Glomerular visceral epithelial cell (primary cell): ENCODE data around the gene PPP6R2.
"Not testable (repeated sequence)": the region's sequence is repeated elsewhere in the genome, so short reads cannot be mapped to it uniquely, and the experiment has no call there.

Experiments
- DNase-seq: peaks from one replicate; pipeline ENCODE4 v3.0.0-alpha.2; 2016; ENCODE audit errors: extremely low spot score

PPP6R2 gene

GRCh38 chr22:50398831-50399648 lies 55.9 kb downstream of the PPP6R2 start:
- DNase-seq, result no peak

- DNase-seq, result peak; percentile 7
Observed at GRCh38 chr22:50399751-50400331, 56.7 kb downstream of the PPP6R2 start.

- no peak for DNase-seq
Observed at GRCh38 chr22:50400406-50400805, 57.3 kb downstream of the PPP6R2 start.

GRCh38 chr22:50400931-50401330 lies 57.8 kb downstream of the PPP6R2 start:
- DNase-seq, result no peak

- DNase-seq, result no peak
Observed at GRCh38 chr22:50401907-50402306, 58.8 kb downstream of the PPP6R2 start.

GRCh38 chr22:50403701-50404101 lies 60.6 kb downstream of the PPP6R2 start:
- DNase-seq, result no peak

- no peak for DNase-seq
Observed at GRCh38 chr22:50406416-50407170, 63.5 kb downstream of the PPP6R2 start.

GRCh38 chr22:50408311-50408710 lies 65.2 kb downstream of the PPP6R2 start:
- no peak for DNase-seq

- DNase-seq, result not testable (repeated sequence)
Observed at GRCh38 chr22:50408954-50409353, 65.8 kb downstream of the PPP6R2 start.

GRCh38 chr22:50414476-50415248 lies 71.5 kb downstream of the PPP6R2 start:
- no peak for DNase-seq

GRCh38 chr22:50415426-50415825 lies 72.3 kb downstream of the PPP6R2 start:
- DNase-seq, result no peak

- DNase-seq, result no peak
Observed at GRCh38 chr22:50416996-50417395, 73.9 kb downstream of the PPP6R2 start.

GRCh38 chr22:50417411-50418210 lies 74.5 kb downstream of the PPP6R2 start:
- DNase-seq, result no peak

- DNase-seq, result no peak
Observed at GRCh38 chr22:50418624-50419023, 75.5 kb downstream of the PPP6R2 start.

GRCh38 chr22:50419116-50419515 lies 76.0 kb downstream of the PPP6R2 start:
- no peak for DNase-seq

- DNase-seq, result no peak
Observed at GRCh38 chr22:50420015-50420414, 76.9 kb downstream of the PPP6R2 start.

GRCh38 chr22:50420581-50420980 lies 77.5 kb downstream of the PPP6R2 start:
- no peak for DNase-seq

GRCh38 chr22:50422046-50422445 lies 78.9 kb downstream of the PPP6R2 start:
- DNase-seq, result no peak

GRCh38 chr22:50422961-50423815 lies 80.1 kb downstream of the PPP6R2 start:
- DNase-seq, result no peak

- no peak for DNase-seq
Observed at GRCh38 chr22:50423956-50424355, 80.8 kb downstream of the PPP6R2 start.
